Caco-2 (cell line): ENCODE measurements around the gene SSTR5. TPM values are rescaled to one million over a fixed set of nuclear protein-coding genes. Genes with fewer than 3 reads are reported as not detected.

ENCODE experiments used
- BruUV-seq: library from RNA; stranded (reverse); fragments of 400-500 nt; replicated peaks from 2 replicates; lab custom pipeline; 2021; lab: Mats Ljungman, UMichigan
- CTCF ChIA-PET: fragments of 300-600 bp; sonication (Branson Sonifier 250); formaldehyde crosslinking; loops from one replicate; lab custom pipeline; 2022; ENCODE audit warnings: antibody characterized with exemption; lab: Charles Lee
- POLR2A ChIA-PET: fragments of 300-600 bp; sonication (Branson Sonifier 250); formaldehyde crosslinking; loops from one replicate; lab custom pipeline; 2022; ENCODE audit warnings: antibody characterized with exemption; lab: Charles Lee
- DNase-seq, 2 experiments: peaks; one replicate each; pipeline versions ENCODE4 v3.0.0 to v3.0.0-alpha.2; 2020 to 2022
- H3K27me3 ChIP-seq: replicated peaks from 2 replicates; pipeline ENCODE4 v1.6.0; 2011; ENCODE audit warnings: low read length; ENCODE audit not compliant: control insufficient read depth, insufficient read depth
- H3K36me3 ChIP-seq: 2 replicates; pipeline ENCODE4 v1.5.1; 2011; ENCODE audit warnings: low read length; ENCODE audit not compliant: control insufficient read depth, insufficient read depth
- H3K4me1 ChIP-seq: fragments of 250-450 bp; sonication (Bioruptor Pico); 2 replicates; pipeline ENCODE4 v1.5.1; 2020; ENCODE audit warnings: mild to moderate bottlenecking
- H3K4me3 ChIP-seq: 2 replicates; pipeline ENCODE4 v1.5.1; 2011; ENCODE audit warnings: low read depth, mild to moderate bottlenecking, control low read depth, low read length
- H3K9me3 ChIP-seq: fragments of 250-450 bp; sonication (Bioruptor Pico); 2 replicates; pipeline ENCODE4 v1.5.1; 2020; ENCODE audit warnings: mild to moderate bottlenecking, moderate library complexity
- H3K27ac Mint-ChIP-seq: one replicate; pipeline ENCODE4 v1.8.0; 2022; ENCODE audit warnings: mixed read lengths; ENCODE audit not compliant: unreplicated experiment
- H3K27me3 Mint-ChIP-seq: one replicate; pipeline ENCODE4 v1.8.0; 2022; ENCODE audit warnings: mixed read lengths; ENCODE audit not compliant: insufficient read depth, unreplicated experiment
- H3K36me3 Mint-ChIP-seq: one replicate; pipeline ENCODE4 v1.8.0; 2022; ENCODE audit warnings: mild to moderate bottlenecking, mixed read lengths; ENCODE audit not compliant: insufficient read depth, unreplicated experiment
- H3K4me1 Mint-ChIP-seq: one replicate; pipeline ENCODE4 v1.8.0; 2022; ENCODE audit warnings: low read depth, mixed read lengths; ENCODE audit not compliant: unreplicated experiment
- H3K4me3 Mint-ChIP-seq: one replicate; pipeline ENCODE4 v1.8.0; 2022; ENCODE audit warnings: mild to moderate bottlenecking, moderate library complexity, mixed read lengths; ENCODE audit not compliant: unreplicated experiment
- H3K9me3 Mint-ChIP-seq: one replicate; pipeline ENCODE4 v1.8.0; 2022; ENCODE audit warnings: mixed read lengths; ENCODE audit not compliant: unreplicated experiment
- CTCF ChIP-seq, 2 experiments: fragments of 200-600 bp in 1 of 2; IDR thresholded peaks; 1 replicate in 1 of 2; 2 replicates in 1 of 2; pipeline versions ENCODE4 v1.5.1 to v1.8.0; 2011 to 2022; ENCODE audit warnings: antibody characterized with exemption in 1 of 2, control low read depth in 1 of 2, inconsistent platforms in 1 of 2, low read depth in 1 of 2, low read length in 1 of 2, mild to moderate bottlenecking in 1 of 2, moderate library complexity in 1 of 2; ENCODE audit not compliant: insufficient read depth in 1 of 2, severe bottlenecking in 1 of 2, unreplicated experiment in 1 of 2
- intact Hi-C: fragments of 100-400 bp; cut with micrococcal nuclease; formaldehyde crosslinking; loops from one replicate; pipeline ENCODE4 v1.10.0; 2022; ENCODE audit not compliant: unreplicated experiment
- total RNA-seq: library from RNA; stranded (reverse); gene quantifications from 2 replicates; pipeline ENCODE4 v1.2.3, GENCODE V29; 2022

SSTR5 gene
- total RNA-seq, 1 experiment from 2014 or later: 0.23 TPM

- BruUV-seq: no TSS peak
- Mint-ChIP-seq H3K27me3 (no peaks in the 10 kb centered on the region), H3K36me3 (no peaks in the 10 kb centered on the region), H3K4me3 (no peak overlapping the region), H3K27ac (no peak overlapping the region), H3K9me3 (no peaks in the 10 kb centered on the region), H3K4me1 (no peaks in the 10 kb centered on the region)
- no peaks in the 10 kb centered on the region for H3K9me3 ChIP-seq
- ChIA-PET CTCF (no interaction called here), POLR2A (no interaction called here)
- DNase-seq: no peak
- intact Hi-C loops: no loop called here
- H3K27me3 ChIP-seq: no peaks in the 10 kb centered on the region
- H3K4me3 ChIP-seq: no peak overlapping the region
- no peaks in the 10 kb centered on the region for H3K36me3 ChIP-seq
- no peaks in the 10 kb centered on the region for H3K4me1 ChIP-seq
- TF ChIP-seq CTCF (IDR thresholded peaks at IDR 0.05; ENCODE audit: insufficient read depth in 1 of 2, low read depth in 1 of 2, low read length in 1 of 2, severe bottlenecking in 1 of 2, unreplicated experiment in 1 of 2): no peak
Measured at GRCh38 chr16:1121601-1122397, 49.3 kb downstream of the SSTR5 start.

- no peaks in the 10 kb centered on the region for H3K4me1 Mint-ChIP-seq
- no peaks in the 10 kb centered on the region for H3K9me3 ChIP-seq
- ChIA-PET CTCF (no interaction called here), POLR2A (no interaction called here)
- H3K4me1 ChIP-seq: no peaks in the 10 kb centered on the region
- no peaks in the 10 kb centered on the region for H3K36me3 ChIP-seq
- H3K36me3 Mint-ChIP-seq: no peaks in the 10 kb centered on the region
- H3K27me3 ChIP-seq: no peaks in the 10 kb centered on the region
- DNase-seq: no peak
- H3K27ac Mint-ChIP-seq: no peak overlapping the region
- H3K27me3 Mint-ChIP-seq: no peaks in the 10 kb centered on the region
- no TSS peak for BruUV-seq
- H3K4me3 Mint-ChIP-seq: no peak overlapping the region
- no peaks in the 10 kb centered on the region for H3K9me3 Mint-ChIP-seq
- H3K4me3 ChIP-seq: no peak overlapping the region
- intact Hi-C loops: no loop called here
- TF ChIP-seq CTCF (IDR thresholded peaks at IDR 0.05; ENCODE audit: insufficient read depth in 1 of 2, low read depth in 1 of 2, low read length in 1 of 2, severe bottlenecking in 1 of 2, unreplicated experiment in 1 of 2): no peak
Measured at GRCh38 chr16:1122398-1122765, 49.8 kb downstream of the SSTR5 start.

- DNase-seq: no peak
- H3K27me3 Mint-ChIP-seq: no peaks in the 10 kb centered on the region
- TF ChIP-seq CTCF (IDR thresholded peaks at IDR 0.05; ENCODE audit: insufficient read depth in 1 of 2, low read depth in 1 of 2, low read length in 1 of 2, severe bottlenecking in 1 of 2, unreplicated experiment in 1 of 2): no peak
- no peaks in the 10 kb centered on the region for H3K9me3 ChIP-seq
- H3K4me3 Mint-ChIP-seq: no peak overlapping the region
- no peaks in the 10 kb centered on the region for H3K4me1 Mint-ChIP-seq
- no peak overlapping the region for H3K27ac Mint-ChIP-seq
- BruUV-seq: no TSS peak
- no peaks in the 10 kb centered on the region for H3K9me3 Mint-ChIP-seq
- CTCF ChIA-PET: no interaction called here
- no peaks in the 10 kb centered on the region for H3K4me1 ChIP-seq
- no peaks in the 10 kb centered on the region for H3K27me3 ChIP-seq
- H3K36me3 Mint-ChIP-seq: no peaks in the 10 kb centered on the region
- H3K36me3 ChIP-seq: no peaks in the 10 kb centered on the region
- intact Hi-C loops: no loop called here
- POLR2A ChIA-PET: no interaction called here
- no peak overlapping the region for H3K4me3 ChIP-seq
Measured at GRCh38 chr16:1123525-1124230, 51.1 kb downstream of the SSTR5 start.
